CD4-positive, alpha-beta T cell treated with Interleukin-4 for 4 hours (primary cell): ENCODE data around the gene PFKFB2.
A peak's percentile ranks its signal among the peaks of the same experiment; 100 is the strongest.

Source experiments
- DNase-seq: peaks from one replicate; pipeline ENCODE4 v3.0.0-alpha.2; 2020

Gene PFKFB2

GRCh38 chr1:207069858-207070506 lies 16.9 kb downstream of the PFKFB2 start:
- DNase-seq = no peak

DNA sequence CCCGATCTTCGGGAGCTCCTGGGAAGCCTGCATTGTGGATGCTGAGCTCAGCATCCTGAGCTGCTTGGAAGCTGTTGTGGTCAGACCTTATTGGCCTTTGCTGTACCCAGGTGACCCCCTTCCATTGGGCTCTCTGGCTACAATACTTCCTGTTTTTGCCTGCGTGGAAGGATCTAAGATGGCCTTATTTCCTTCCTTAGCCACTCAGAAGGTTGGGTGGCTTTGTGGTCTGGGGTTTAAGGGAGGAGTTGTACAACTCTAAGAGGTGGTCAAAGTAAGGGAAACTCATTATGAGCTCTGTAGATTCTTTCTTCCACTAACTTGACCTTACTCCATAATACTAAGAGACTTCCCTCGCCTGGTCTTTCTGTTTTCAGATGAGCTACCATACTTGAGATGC lies 17.7 kb downstream of the PFKFB2 start:
- no peak for DNase-seq

- no peak for DNase-seq
Measured at GRCh38 chr1:207071426-207071825, 18.4 kb downstream of the PFKFB2 start.

GRCh38 chr1:207072233-207072632 lies 19.2 kb downstream of the PFKFB2 start:
- DNase-seq = no peak

GRCh38 chr1:207073906-207074820 lies 21.1 kb downstream of the PFKFB2 start:
- no peak for DNase-seq

GRCh38 chr1:207076181-207076955 lies 23.3 kb downstream of the PFKFB2 start:
- DNase-seq = no peak

- DNase-seq = no peak
Measured at GRCh38 chr1:207077012-207077411, 23.9 kb downstream of the PFKFB2 start.

GRCh38 chr1:207077470-207078377 lies 24.6 kb downstream of the PFKFB2 start:
- DNase-seq = peak; percentile 80

- DNase-seq = no peak
Measured at GRCh38 chr1:207078578-207079132, 25.6 kb downstream of the PFKFB2 start.

GRCh38 chr1:207079706-207080241 lies 26.7 kb downstream of the PFKFB2 start:
- DNase-seq = no peak

DNA sequence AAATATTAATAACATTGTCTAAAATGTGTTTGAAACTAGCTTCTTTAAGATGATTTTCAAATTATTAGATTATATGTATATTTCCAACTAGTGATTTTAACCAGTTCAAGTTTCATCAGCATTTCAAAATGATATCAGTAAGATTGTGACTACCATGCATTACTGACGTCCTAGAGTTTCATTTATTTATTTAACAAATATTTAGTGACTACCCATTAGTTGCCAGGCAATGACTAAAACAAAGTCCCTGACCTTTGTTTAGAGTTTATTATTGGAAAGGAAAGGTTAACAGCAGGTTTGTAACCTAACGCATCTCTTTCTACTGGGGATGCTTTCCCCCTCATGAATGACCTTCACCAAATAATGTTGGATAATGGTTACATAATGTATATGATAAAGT lies 28.0 kb downstream of the PFKFB2 start:
- DNase-seq = no peak

- no peak for DNase-seq
Measured at GRCh38 chr1:207081806-207082205, 28.7 kb downstream of the PFKFB2 start.

- no peak for DNase-seq
Measured at GRCh38 chr1:207084232-207084631, 31.2 kb downstream of the PFKFB2 start.

- DNase-seq = peak; percentile 68
Measured at GRCh38 chr1:207084701-207085180, 31.7 kb downstream of the PFKFB2 start.

DNA sequence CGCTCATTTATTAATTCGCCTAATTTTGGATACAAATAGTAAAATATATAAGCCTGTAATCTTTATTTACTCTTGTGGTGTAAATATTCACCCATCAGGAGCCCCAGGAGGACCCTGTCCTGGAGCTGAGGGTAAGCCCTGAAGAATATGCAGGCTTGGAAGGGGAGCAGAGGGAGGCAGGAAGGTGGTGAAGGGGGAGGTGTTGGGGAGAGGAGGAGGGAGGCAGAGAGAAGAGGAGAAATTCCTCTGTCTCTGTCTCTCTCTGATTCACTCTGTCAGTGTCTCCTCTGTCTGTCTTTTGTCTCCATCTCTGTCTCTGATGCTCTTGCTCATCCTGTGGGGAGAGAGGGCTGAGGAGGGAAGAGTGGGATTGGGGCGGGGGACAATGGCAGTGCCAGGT lies 32.8 kb downstream of the PFKFB2 start:
- DNase-seq = no peak

DNA sequence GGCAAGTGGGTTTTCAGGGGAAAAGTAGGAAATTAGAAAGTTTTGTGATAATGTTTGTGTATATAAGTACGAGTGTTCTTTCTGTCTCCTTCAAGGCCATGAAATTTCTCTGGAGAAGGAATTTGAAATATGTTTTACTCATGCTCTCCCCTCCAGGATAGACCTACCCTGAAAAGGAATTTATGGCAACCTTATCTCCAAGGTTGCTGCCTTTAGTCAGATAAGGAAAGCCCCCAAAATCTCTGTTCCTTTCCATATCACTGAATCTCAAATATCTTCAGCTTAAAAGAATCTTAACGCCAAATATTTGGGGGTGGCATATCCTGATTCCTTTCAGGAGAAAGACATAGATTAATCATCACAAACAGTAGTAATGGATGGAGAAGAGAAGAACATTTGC lies 35.1 kb downstream of the PFKFB2 start:
- no peak for DNase-seq

DNA sequence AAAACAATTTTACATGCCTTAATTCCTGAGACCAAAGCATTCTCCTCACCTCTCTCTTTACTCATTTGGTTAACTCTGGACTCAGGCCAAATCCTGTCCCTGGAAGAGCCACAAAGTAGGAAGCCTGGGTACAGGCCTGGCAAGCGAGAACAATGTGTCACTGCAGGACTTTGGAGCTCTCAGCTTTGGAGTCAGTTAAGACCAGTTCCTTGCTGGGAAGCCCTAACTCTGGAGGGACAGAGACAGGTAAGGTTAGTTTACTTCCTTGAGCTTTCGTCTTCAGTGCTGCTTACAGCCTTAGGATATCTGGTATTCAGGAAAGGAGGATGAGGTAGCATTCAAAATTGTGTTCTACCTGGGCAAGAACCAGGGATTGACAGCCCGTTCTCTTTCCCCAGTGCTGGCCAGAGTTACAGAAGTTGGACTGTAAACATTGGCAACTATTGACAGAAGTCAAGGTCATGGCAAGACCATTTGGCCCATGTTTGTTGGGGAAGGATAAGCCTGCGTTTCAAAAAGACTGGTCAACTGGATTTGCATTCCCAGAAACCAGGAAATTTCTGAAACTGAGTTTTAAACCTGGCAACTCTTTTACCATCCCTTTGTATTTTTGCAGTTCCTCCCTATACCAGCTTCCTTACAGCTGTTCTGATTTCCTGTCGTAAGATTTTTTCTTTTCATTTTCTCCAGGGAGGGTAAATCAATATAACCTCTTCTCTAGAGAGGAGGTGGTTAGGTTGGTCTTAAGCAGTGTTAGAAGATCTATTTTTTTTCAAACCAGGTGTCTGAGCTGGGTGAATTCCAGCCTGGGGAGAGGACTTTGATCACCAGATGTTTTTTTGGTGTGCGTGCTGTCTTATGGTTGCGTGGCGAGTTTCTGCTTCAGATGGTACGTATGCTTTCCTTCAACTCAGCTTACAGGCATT lies 35.9 kb downstream of the PFKFB2 start, which contains the start of gene C4BPB:
TSS of gene C4BPB (plus strand) at position 160 of the 926 bp plus-strand sequence. CDS start at position 832, 672 bp downstream.
- no peak for DNase-seq

GRCh38 chr1:207089627-207090355 lies 36.7 kb downstream of the PFKFB2 start:
- DNase-seq = no peak

GRCh38 chr1:207091200-207091908 lies 38.3 kb downstream of the PFKFB2 start:
- DNase-seq = no peak
